Fibroblast of the aortic adventitia (primary cell): ENCODE data around the gene NUDT1. TPM values are rescaled to one million over a fixed set of nuclear protein-coding genes. Genes with fewer than 3 reads are reported as not detected.

Experiments
- DNase-seq: peaks from one replicate; pipeline ENCODE4 v3.0.0-alpha.2; 2010; ENCODE audit warnings: low read depth
- H3K4me3 ChIP-seq: 2 replicates; pipeline ENCODE4 v1.5.1; 2011; ENCODE audit warnings: low read depth, mild to moderate bottlenecking, control low read depth, low read length, moderate library complexity
- total RNA-seq: library from RNA; depleted of rRNA; stranded (reverse); fragments of >200 nt; gene quantifications from 2 replicates; pipeline ENCODE4 v1.2.3, GENCODE V29; 2012; ENCODE audit warnings: low replicate concordance
- TF ChIP-seq, protein P1 (sequence below): IDR thresholded peaks from 2 replicates; pipeline ENCODE4 v1.5.1; 2011; ENCODE audit warnings: mild to moderate bottlenecking, low read length, control low read depth, inconsistent platforms; ENCODE audit not compliant: insufficient read depth

Gene NUDT1
- total RNA-seq, 1 donor, result 16.3 TPM

GRCh38 chr7:2201128-2201527 is 40.9 kb upstream of the NUDT1 start:
- TF ChIP-seq, protein P1, sequence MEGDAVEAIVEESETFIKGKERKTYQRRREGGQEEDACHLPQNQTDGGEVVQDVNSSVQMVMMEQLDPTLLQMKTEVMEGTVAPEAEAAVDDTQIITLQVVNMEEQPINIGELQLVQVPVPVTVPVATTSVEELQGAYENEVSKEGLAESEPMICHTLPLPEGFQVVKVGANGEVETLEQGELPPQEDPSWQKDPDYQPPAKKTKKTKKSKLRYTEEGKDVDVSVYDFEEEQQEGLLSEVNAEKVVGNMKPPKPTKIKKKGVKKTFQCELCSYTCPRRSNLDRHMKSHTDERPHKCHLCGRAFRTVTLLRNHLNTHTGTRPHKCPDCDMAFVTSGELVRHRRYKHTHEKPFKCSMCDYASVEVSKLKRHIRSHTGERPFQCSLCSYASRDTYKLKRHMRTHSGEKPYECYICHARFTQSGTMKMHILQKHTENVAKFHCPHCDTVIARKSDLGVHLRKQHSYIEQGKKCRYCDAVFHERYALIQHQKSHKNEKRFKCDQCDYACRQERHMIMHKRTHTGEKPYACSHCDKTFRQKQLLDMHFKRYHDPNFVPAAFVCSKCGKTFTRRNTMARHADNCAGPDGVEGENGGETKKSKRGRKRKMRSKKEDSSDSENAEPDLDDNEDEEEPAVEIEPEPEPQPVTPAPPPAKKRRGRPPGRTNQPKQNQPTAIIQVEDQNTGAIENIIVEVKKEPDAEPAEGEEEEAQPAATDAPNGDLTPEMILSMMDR, result no peak
- no peak for DNase-seq
- H3K4me3 ChIP-seq, result no peak overlapping the region

DNA sequence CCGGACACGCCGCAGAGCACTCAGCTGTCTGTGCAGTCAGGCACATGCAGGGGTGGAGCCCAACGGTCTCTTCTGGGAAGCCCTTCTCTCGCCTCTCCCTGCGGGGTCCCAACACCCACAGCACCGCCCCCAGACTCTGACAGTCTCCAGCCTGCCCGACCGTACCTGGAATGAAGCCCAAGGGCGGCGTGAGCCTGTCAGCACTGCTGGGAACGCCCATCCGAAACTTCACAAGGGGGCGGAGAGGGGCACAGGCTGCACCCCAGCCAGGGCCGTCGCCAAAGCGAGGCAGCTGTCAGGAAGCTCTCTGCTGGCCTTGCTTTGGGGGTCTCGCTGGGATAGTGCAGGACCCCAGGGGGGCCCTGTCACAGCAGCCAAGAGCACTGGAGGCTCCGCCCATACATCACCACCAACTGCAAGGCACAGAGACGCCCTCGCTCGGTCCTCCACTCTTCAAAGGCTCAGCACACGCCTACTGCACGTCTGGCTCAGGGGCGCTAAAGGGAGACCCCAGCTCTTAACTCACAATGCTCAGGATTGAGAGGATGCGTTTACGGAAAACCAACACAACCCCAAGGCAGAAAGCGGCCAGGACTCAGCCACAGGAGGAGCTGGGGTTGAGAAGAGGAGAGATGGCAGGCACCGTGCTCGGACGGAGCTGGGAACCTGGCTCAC is 40.2 kb upstream of the NUDT1 start:
- DNase-seq, result no peak
- no peak overlapping the region for H3K4me3 ChIP-seq
- TF ChIP-seq, protein P1, result no peak

- no peak overlapping the region for H3K4me3 ChIP-seq
- TF ChIP-seq, protein P1, result no peak
- no peak for DNase-seq
Measured at GRCh38 chr7:2202361-2202761, 39.7 kb upstream of the NUDT1 start.

- DNase-seq, result peak; percentile 37
- H3K4me3 ChIP-seq, result no peak overlapping the region
- TF ChIP-seq, protein P1, result no peak
Measured at GRCh38 chr7:2202901-2203765, 38.9 kb upstream of the NUDT1 start.

DNA sequence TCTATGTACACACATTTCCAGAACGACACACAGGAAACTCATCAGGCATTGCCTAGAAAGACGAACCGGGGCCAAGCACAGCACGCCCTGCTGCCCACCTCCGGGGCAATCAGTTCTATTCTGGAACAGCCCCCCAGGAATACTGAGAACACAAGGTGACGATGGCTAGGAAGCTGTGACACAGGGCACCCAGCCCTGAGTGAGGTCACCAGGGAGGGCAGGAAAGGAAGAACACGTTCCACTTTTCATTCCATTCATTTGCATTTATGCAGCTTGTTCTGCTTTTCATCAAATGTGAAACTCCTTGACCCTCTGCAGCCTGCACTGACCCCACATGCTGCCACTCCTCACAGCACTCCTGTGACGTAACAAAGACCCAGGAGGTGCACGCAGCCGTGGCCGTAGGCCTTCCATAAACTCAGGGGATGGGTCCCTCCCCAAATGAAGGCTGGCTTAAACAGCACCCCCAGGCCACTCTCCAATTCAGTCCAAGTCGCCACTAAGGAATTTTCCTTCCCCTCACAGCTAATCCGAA is 38.2 kb upstream of the NUDT1 start:
- TF ChIP-seq, protein P1, result no peak
- peak; percentile 11 for DNase-seq
- H3K4me3 ChIP-seq, result no peak overlapping the region

DNA sequence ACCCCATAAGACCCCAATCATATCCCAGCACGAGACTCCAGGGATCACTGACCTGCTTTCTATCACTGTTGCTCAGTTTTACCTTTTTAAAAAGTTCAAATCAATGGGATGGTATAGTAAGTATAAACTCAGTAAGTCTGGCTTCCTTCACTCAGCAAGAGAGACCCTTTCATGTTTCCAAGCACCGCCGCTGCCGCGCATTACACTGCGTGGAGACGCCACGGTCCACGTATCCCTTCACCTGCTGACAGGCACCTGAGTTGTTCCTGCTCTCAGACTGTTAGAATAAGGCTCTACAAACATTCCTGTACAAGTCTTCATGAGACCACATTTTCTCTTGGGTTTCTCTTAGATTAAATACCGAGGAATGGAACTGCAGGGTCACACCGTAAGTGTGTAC is 37.6 kb upstream of the NUDT1 start:
- H3K4me3 ChIP-seq, result no peak overlapping the region
- DNase-seq, result no peak
- TF ChIP-seq, protein P1, result no peak
